Activated T-cell treated with anti-CD3 and anti-CD28 coated beads, Interleukin-2, amount 50 U/mL, for 72 hours (primary cell): ENCODE results near the gene TEKT5. TPM values are rescaled to one million over a fixed set of nuclear protein-coding genes. Genes with fewer than 3 reads are reported as not detected.

ENCODE experiments used
- ATAC-seq, 2 donors: fragments of 150-1000 bp; cut with Tn5 transposase; replicated peaks in 1 of 2; 2 replicates each; pipeline ENCODE4 v1.10.0; 2021; ENCODE audit warnings: moderate library complexity in 2 of 2, mild to moderate bottlenecking in 1 of 2
- DNase-seq, 2 donors: peaks; one replicate each; pipeline ENCODE4 v3.0.0; 2021 to 2022; ENCODE audit warnings: mixed read lengths in 1 of 2
- H3K27ac Mint-ChIP-seq: one replicate; pipeline ENCODE4 v1.8.0; 2022; ENCODE audit warnings: mild to moderate bottlenecking, moderate library complexity, mixed read lengths
- H3K27me3 Mint-ChIP-seq: one replicate; pipeline ENCODE4 v1.8.0; 2022; ENCODE audit warnings: low read depth, mixed read lengths
- H3K36me3 Mint-ChIP-seq, 2 donors: one replicate each; pipeline ENCODE4 v1.8.0; 2022; ENCODE audit warnings: mixed read lengths in 2 of 2, mild to moderate bottlenecking in 1 of 2; ENCODE audit not compliant: insufficient read depth in 2 of 2
- H3K4me1 Mint-ChIP-seq: one replicate; pipeline ENCODE4 v1.8.0; 2022; ENCODE audit warnings: low read depth, mixed read lengths
- H3K4me3 Mint-ChIP-seq, 2 donors: one replicate each; pipeline ENCODE4 v1.8.0; 2022; ENCODE audit warnings: mild to moderate bottlenecking in 2 of 2, mixed read lengths in 2 of 2, moderate library complexity in 2 of 2
- H3K9me3 Mint-ChIP-seq, 2 donors: one replicate each; pipeline ENCODE4 v1.8.0; 2022; ENCODE audit warnings: mixed read lengths in 2 of 2
- total RNA-seq, 2 donors: library from RNA; stranded (reverse); gene quantifications; one replicate each; pipeline ENCODE4 v1.2.3, GENCODE V29; 2022

Gene TEKT5
- total RNA-seq, 2 donors from 2014 or later: 0.23 TPM; not detected in 1

DNA sequence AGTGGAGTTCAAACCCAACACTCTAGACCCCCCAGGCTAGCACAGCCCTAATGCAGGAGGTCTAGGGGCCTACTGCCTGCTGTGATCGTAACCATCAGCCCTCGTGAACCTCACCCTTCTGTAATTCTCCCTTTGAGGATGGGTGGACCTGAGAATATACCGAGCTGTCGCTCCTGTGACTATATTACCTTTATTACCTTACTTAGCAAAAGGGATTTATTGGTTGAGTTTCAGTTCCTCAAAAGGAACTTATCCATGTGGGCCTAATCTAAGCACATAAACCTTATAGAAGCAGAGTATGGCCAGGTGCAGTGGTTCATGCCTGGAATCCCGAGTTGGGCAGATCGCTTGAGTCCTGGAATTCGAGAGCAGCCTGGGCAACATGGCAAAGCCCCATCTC, 95.1 kb downstream of the TEKT5 start:
- no peak for ATAC-seq
- DNase-seq: no peak
- Mint-ChIP-seq H3K4me1 (peaks cover 4% of the 10 kb centered on the region), H3K4me3 (no peak overlapping the region), H3K27ac (no peak overlapping the region), H3K27me3 (peaks cover 11% of the 10 kb centered on the region), H3K9me3 (no peaks in the 10 kb centered on the region), H3K36me3 (no peaks in the 10 kb centered on the region)

DNA sequence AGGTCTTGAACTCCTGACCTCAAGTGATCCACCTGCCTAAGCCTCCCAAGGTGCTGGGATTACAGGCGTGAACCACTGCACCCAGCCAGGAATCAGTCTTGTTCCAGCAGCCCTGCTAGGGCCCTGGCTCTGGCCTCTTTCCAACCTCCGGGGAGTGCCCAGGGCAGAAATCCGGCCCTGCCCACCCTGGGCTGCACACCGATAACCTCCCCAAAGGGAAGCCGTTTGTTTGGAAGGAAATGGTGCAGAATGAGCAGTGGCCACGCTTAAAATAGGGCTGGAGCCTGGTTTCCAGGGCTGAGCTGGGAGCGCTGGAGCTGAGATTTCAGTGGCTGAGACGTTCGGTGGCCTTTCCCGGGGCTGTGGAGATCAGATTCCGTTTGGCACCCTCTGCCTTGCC, 96.6 kb downstream of the TEKT5 start:
- Mint-ChIP-seq H3K4me3 (no peak overlapping the region), H3K27me3 (peaks cover 11% of the 10 kb centered on the region), H3K27ac (no peak overlapping the region), H3K36me3 (no peaks in the 10 kb centered on the region), H3K4me1 (peaks cover 4% of the 10 kb centered on the region), H3K9me3 (no peaks in the 10 kb centered on the region)
- DNase-seq (no peak), ATAC-seq (no peak)

DNA sequence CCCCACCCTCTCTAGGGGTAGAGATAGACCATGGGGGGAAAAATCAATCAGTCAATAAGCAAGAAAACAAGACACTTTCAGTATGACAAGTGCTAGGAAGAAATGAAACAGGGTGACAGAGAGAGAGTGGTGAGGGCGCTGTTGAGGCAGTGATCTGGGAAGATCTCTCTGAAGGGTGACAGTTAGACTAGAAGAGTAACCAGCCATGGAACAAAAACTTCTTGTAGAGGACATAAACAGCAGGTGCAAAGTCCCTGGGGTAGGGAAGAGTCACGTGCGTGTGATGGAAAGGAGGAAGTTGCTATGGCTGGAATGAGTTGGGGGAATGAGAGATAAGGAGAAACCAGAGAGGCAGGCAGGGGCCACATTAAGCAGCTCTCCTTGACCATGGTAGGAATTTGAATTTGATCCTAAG, 97.5 kb downstream of the TEKT5 start:
- H3K4me1 Mint-ChIP-seq: peaks cover 4% of the 10 kb centered on the region
- no peaks in the 10 kb centered on the region for H3K36me3 Mint-ChIP-seq
- no peak overlapping the region for H3K4me3 Mint-ChIP-seq
- H3K27ac Mint-ChIP-seq: no peak overlapping the region
- DNase-seq: peak in 1 of 2 donors; percentile 12
- peak; percentile 61 to 74 for ATAC-seq
- peaks cover 11% of the 10 kb centered on the region for H3K27me3 Mint-ChIP-seq
- no peaks in the 10 kb centered on the region for H3K9me3 Mint-ChIP-seq

DNA sequence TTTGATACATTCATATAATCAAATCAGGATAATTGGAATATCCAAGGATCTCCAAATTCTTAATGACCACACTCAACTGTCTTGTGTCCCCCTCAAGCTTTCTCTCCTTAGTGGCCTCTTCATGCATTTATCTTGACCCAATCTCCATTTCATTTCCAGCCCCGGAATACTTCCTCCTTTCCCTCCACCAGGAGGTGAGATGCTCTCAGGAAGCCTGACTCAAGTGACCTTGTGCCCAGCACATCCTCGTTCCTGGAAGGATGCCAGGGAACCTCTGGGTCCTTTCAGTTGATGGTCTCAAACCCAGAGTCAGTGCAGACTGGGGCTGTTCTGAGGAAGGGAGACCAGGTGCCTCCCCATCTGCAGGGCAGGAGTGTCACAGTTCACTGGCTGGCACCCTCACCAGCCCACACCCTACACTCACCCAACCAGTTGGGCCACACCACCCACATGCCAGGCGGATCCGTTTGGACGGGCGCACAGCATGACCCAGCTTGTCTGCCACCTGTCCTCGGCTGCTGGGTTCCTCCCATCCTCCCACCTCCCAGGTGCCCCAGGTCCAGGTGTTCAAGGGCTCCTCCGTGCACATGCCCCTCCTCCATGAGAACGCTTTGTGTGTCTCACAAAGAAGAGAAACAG, 100.3 kb downstream of the TEKT5 start:
- Mint-ChIP-seq H3K27ac (no peak overlapping the region), H3K4me1 (no peaks in the 10 kb centered on the region), H3K27me3 (peaks cover 11% of the 10 kb centered on the region), H3K9me3 (no peaks in the 10 kb centered on the region), H3K4me3 (no peak overlapping the region), H3K36me3 (no peaks in the 10 kb centered on the region)
- no peak for DNase-seq
- no peak for ATAC-seq

DNA sequence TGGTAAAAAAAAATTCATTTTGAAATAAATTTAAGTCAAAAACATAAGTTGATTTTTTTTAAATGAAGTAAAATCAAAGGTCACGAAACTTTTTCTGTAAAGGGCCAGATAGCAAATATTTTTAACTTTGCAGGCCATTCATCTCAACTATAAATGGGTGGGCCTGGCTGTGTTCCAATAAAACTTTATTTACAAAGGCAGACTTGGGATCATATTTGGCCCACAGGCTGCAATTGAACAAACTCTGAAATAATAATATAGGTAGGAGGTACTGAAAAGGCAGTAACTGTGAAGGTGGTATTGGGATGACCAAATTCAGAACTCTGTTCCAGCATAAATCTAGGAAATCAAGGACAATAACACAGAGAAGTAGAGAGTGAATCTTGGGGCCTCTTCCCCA, 102.1 kb downstream of the TEKT5 start:
- Mint-ChIP-seq H3K4me3 (no peak overlapping the region), H3K27ac (no peak overlapping the region), H3K27me3 (peaks cover 17% of the 10 kb centered on the region), H3K4me1 (no peaks in the 10 kb centered on the region), H3K36me3 (no peaks in the 10 kb centered on the region), H3K9me3 (no peaks in the 10 kb centered on the region)
- DNase-seq: no peak
- no peak for ATAC-seq

DNA sequence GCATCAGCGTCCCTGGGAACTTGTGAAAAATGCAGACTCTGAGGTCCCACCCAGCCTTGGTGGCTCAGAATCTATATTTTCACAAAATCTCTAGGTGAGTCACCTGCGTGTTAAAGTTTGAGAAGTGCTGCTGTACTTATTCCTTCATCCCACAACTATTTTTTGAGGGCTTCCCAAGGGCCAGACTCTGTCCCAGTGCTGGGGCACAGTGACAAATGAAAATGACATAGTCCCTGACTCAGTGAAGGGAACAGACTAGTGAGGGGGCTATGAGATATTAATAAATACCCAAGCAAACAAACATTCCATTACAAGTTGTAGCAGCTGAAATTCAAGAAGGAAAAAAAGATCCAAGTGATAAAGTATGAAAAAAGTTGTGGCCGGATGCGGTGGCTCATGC, 104.4 kb downstream of the TEKT5 start:
- DNase-seq: no peak
- no peak for ATAC-seq
- Mint-ChIP-seq H3K4me3 (no peak overlapping the region), H3K9me3 (no peaks in the 10 kb centered on the region), H3K27me3 (peaks cover 8% of the 10 kb centered on the region), H3K36me3 (no peaks in the 10 kb centered on the region), H3K27ac (no peak overlapping the region), H3K4me1 (no peaks in the 10 kb centered on the region)

DNA sequence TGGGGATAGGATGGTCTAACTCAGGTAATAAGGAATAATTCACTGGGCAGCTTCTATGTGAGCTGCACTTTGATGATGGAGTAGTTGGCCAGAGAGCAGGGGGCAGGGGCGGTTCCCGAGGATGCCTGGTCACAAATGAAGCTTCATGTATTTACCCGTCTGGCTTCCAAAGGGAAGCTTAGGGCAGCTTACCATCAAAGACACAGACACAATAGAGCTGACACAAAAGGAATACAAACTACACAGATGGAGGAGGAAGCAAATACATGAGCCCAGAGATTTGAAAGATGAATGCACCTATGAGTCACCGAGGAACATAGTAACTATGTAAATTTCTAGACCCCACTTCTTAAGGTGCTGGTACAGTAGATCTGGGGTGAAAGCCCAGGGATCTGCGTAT, 105.6 kb downstream of the TEKT5 start:
- Mint-ChIP-seq H3K27ac (no peak overlapping the region), H3K36me3 (no peaks in the 10 kb centered on the region), H3K4me3 (no peak overlapping the region), H3K9me3 (no peaks in the 10 kb centered on the region), H3K27me3 (peaks cover 8% of the 10 kb centered on the region), H3K4me1 (no peaks in the 10 kb centered on the region)
- DNase-seq: no peak
- ATAC-seq: no peak

DNA sequence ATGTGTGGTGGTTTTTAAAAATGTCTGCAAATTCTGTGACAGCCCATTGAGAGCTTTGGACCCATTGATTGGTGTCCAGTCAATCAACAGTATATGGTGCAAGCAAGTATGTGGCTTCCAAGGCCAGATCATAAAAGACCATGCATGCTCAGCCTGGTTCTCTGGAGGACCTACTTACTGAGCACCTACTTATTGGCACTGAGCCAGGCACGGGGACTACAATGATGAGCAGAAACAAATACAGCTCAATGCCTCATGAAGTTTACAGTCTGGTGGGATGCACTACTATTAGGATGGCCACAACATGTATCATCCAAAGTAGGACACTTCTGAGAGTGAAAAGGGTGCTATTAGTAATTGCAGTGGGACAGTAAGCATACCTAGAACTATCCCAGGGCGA, 107.1 kb downstream of the TEKT5 start:
- DNase-seq (no peak), ATAC-seq (no peak)
- peaks cover 22% of the 10 kb centered on the region for H3K27me3 Mint-ChIP-seq
- no peaks in the 10 kb centered on the region for H3K4me1 Mint-ChIP-seq
- no peak overlapping the region for H3K27ac Mint-ChIP-seq
- H3K36me3 Mint-ChIP-seq: no peaks in the 10 kb centered on the region
- no peaks in the 10 kb centered on the region for H3K9me3 Mint-ChIP-seq
- H3K4me3 Mint-ChIP-seq: no peak overlapping the region

DNA sequence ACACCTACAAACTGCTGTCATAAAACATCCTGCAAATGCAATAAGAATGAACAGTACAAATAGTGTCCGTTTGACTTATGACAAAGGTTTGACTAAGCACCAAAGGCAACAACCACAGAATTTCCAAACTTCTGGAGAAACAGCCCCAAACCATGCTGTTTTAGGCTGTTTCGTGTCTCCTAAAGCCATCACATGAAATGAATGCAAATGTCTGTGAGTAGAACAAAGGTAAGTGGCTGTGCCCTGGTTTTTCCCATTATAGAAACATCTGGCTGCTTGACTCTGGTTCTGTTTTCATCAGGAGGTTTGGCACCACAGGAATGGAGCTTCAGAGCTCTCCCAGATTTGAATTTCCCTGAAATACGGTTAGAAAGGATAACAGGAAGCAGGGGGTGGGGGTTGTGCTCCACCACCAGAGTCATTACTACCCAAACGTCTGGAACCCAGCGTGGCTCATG, 109.7 kb downstream of the TEKT5 start:
- Mint-ChIP-seq H3K27ac (no peak overlapping the region), H3K9me3 (no peaks in the 10 kb centered on the region), H3K4me1 (no peaks in the 10 kb centered on the region), H3K36me3 (no peaks in the 10 kb centered on the region), H3K27me3 (peaks cover 40% of the 10 kb centered on the region), H3K4me3 (no peak overlapping the region)
- ATAC-seq: no peak
- DNase-seq: no peak

DNA sequence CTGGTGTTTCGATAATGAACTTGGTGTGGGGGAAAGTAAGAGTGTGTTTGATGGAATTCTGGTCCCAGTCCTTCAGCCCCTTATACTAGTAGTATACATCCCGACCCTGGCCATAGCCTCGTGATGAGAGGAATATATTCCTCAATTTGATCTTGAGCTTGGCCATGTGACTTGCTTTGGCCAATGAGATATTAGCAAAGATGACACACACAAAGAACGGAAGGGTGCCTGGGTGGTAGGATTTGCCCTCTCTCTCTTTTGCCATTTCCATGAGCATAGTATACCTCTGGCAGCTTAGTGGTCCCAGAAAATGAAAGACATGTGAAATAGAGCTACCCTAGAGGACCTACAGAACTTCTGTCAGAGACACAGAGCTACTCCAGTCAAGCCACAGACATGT, 111.5 kb downstream of the TEKT5 start:
- H3K27ac Mint-ChIP-seq: no peak overlapping the region
- no peaks in the 10 kb centered on the region for H3K4me1 Mint-ChIP-seq
- no peaks in the 10 kb centered on the region for H3K9me3 Mint-ChIP-seq
- peaks cover 54% of the 10 kb centered on the region for H3K27me3 Mint-ChIP-seq
- no peak for DNase-seq
- ATAC-seq: no peak
- no peaks in the 10 kb centered on the region for H3K36me3 Mint-ChIP-seq
- no peak overlapping the region for H3K4me3 Mint-ChIP-seq

DNA sequence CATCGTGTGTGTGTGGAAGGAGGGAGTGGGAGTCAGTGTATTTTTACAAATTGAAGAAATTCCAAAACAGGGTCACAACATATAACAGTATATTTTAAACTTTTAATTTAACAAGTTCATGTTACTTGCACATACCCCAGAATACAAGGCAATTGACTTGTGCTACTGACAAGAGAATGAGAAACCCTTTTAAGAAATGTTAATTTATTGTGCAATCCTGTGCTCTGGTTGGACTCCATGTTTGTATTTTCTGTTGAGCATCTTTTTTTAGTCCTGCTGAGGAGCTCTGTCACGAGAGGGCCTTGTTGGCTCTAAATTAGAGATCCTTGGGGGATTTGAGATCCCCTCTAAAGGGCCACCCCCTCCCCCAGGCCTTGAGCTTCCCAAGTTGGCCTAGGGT, 113.2 kb downstream of the TEKT5 start:
- H3K4me1 Mint-ChIP-seq: no peaks in the 10 kb centered on the region
- H3K27me3 Mint-ChIP-seq: peaks cover 47% of the 10 kb centered on the region
- H3K27ac Mint-ChIP-seq: no peak overlapping the region
- H3K36me3 Mint-ChIP-seq: no peaks in the 10 kb centered on the region
- ATAC-seq: no peak
- no peak for DNase-seq
- no peak overlapping the region for H3K4me3 Mint-ChIP-seq
- no peaks in the 10 kb centered on the region for H3K9me3 Mint-ChIP-seq

DNA sequence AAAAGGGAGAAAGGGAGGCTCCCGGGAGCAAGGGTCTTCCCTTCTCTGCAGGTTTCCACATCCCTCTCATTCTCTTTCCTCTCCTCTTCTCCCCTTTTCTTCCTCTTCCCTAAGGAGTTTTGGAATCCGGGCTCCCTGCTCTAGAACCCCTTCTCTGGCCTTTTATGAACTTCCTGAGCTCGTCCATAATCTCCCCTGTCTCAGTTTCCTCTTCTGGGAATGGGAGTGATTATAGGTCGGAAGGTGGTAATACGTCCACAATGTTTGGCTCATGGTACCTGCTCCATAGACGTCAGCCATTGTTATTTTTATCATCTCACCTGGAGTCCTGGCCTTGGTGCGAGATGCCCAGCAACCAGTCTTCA, 113.9 kb downstream of the TEKT5 start:
- no peaks in the 10 kb centered on the region for H3K4me1 Mint-ChIP-seq
- DNase-seq (no peak), ATAC-seq (no peak)
- H3K4me3 Mint-ChIP-seq: peak overlapping the region; percentile 47 to 66
- H3K36me3 Mint-ChIP-seq: no peaks in the 10 kb centered on the region
- no peaks in the 10 kb centered on the region for H3K9me3 Mint-ChIP-seq
- peaks cover 47% of the 10 kb centered on the region for H3K27me3 Mint-ChIP-seq
- no peak overlapping the region for H3K27ac Mint-ChIP-seq

DNA sequence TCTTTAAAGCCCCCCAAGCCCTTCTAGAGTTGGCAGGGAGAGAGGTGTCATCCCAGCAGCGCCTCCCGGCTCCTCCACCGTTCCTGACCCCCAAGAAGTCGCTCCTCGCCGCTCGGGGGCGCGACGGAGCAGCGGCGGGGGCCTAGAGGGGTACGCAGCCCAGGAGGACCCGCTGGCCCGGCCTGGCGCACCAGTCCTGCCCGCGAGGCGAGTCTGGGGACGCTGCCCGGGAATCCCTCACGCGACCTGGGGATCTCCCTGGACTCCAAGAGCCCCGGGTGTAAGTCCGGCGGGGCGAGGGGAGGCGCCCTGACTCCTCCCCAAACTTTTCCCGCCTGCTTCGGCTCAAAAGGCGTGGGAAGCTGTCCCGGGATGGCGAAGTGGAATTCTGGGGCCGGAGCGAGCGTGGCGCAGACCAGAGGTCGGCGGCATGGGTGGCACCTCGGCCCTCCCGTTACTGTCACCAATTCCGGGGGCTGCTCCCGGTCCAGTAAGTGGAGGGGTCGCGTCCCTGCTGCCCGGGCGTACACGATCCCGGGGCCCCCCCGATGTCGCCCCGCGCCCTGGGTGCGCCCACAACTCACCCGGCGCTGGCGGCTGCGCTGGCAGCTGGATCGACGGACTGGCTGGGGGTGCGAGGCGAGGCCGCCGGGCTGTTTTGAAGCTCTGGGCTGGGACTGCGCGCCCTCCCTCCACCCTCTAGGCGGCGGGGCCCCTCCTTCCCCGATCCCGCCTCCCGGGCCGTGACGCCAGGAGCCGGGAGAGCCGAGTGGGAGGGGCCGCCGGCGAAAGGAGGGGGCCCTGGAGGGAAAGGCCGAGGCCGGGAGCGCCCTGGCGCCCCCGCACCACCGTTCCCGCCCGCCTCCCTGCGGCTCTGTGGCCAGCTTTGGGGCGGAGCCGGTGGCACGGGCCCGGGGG, 114.5 kb downstream of the TEKT5 start, which contains the start of gene EMP2:
EMP2 (minus strand) TSS at position 634 of the 918 bp plus-strand sequence. CDS start 32,981 bp downstream, outside the sequence.
- no peaks in the 10 kb centered on the region for H3K36me3 Mint-ChIP-seq
- ATAC-seq (no peak), DNase-seq (no peak)
- no peak within 1 kb of the TSS for H3K27ac Mint-ChIP-seq
- H3K9me3 Mint-ChIP-seq: no peaks in the 10 kb centered on the region
- H3K4me3 Mint-ChIP-seq: peak within 1 kb of the TSS; percentile 47 to 66
- peaks cover 47% of the 10 kb centered on the region for H3K27me3 Mint-ChIP-seq
- no peaks in the 10 kb centered on the region for H3K4me1 Mint-ChIP-seq
